OCI-LY7 (cell line): ENCODE results near the gene LDB3.

ENCODE experiments used
- CTCF ChIP-seq: fragments of 200-600 bp; sonication (generic); conservative IDR thresholded peaks from 2 replicates; pipeline ENCODE4 v1.5.1; 2014; ENCODE audit warnings: mild to moderate bottlenecking, antibody characterized with exemption, low read length, moderate library complexity, mixed read lengths
- EZH2phosphoT487 ChIP-seq: fragments of 200-600 bp; sonication (generic); IDR thresholded peaks from 2 replicates; pipeline ENCODE4 v1.6.1; 2018; ENCODE audit warnings: low read depth, borderline replicate concordance, mild to moderate bottlenecking, mixed run types, antibody characterized with exemption, low read length, moderate library complexity, mixed read lengths

- TF ChIP-seq CTCF (peak; percentile 38), EZH2phosphoT487 (no peak)
Measured at GRCh38 chr10:86684331-86685097, 16.2 kb downstream of the LDB3 start.
